Measurements from ENCODE around the gene ARHGAP22.

DNA sequence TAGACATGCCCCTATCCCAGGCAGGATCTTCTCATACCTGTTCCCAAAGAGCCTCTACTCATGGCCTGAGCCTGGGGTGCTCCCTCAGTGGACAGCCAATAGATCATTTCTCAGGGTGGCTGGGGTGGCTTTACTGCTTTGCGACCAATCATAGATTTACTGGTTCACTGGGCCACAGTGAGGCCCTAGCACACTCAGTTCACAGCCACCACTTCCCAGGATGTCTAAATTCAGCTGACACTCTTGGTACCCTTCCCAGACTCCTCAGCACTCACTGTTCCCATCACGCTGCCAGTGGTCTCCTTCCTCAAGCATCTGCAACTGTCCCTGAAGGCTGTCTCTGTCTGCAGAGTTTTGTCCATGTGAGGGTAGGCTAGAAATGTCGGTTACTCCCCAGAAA lies 50.6 kb downstream of the ARHGAP22 start:
- TF ChIP-seq GATA3 (IDR thresholded peaks at IDR 0.05; ENCODE audit: low read depth, low read length), result no peak
- TF ChIP-seq GATA2 (IDR thresholded peaks at IDR 0.05; ENCODE audit: low read depth, low read length), result no peak
